NCI-H748 (cell line): ENCODE data around the gene INPP5F.

Experiments used
- DNase-seq: peaks from one replicate; lab custom pipeline; 2025; ENCODE audit not compliant: unreplicated experiment; lab: John Stamatoyannopoulos, UW

Gene INPP5F

GRCh38 chr10:119817991-119818888, 92.4 kb downstream of the INPP5F start:
- no peak for DNase-seq

GRCh38 chr10:119818889-119819270, 93.0 kb downstream of the INPP5F start:
- no peak for DNase-seq

DNA sequence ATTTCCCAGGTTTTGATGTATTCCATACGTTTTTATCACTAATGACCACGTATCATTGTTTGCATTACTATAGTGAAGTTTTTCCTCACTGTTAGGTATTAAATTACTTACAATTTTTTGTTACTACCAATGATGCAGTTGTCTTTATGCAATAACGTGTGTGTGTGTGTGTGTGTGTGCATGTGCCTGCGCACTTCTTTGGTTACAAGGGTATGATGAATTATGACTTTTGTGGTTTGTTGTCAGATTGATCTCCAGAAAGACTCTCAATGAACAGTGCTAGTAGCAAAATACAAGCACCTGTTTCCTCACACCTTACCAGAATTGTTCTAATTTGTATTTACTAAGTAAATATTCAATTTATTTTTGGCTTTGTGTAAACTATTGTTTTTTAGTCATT, 95.3 kb downstream of the INPP5F start:
- DNase-seq, result no peak

DNA sequence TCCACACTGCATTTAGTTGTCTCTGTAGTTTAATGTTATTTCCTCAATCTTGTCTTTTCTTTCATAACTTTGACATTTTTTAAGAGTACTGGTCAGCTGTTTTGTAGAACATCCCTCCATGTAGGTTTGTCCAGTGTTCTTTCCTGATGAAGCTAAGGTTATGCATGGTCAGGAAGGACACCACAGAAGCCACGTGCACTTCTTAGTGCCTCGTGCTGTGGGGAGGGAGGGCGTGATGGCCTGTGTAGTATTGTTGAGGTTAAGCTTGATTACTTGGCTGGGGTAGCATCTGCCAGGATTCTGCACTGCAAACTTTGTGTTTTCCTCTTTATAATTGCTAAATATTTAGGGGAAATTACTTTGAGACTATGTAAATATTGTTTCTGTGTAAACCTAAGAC, 98.4 kb downstream of the INPP5F start:
- DNase-seq, result no peak

DNA sequence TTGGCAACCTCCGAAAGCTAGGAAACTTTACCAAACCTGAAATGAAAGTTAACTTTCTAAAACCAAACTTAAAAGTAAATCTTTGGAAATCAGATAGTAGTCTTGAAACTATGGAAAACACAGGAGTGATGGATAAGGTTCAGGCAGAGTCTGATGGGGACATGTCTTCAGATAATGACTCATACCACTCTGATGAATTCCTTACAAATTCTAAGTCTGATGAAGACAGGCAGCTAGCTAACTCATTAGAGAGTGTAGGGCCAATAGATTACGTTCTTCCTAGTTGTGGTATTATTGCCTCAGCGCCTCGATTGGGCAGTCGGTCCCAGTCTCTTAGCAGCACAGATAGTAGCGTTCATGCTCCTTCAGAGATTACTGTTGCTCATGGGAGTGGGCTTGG, 100.9 kb downstream of the INPP5F start:
- no peak for DNase-seq

GRCh38 chr10:119827430-119827829, 101.6 kb downstream of the INPP5F start:
- DNase-seq, result no peak

DNA sequence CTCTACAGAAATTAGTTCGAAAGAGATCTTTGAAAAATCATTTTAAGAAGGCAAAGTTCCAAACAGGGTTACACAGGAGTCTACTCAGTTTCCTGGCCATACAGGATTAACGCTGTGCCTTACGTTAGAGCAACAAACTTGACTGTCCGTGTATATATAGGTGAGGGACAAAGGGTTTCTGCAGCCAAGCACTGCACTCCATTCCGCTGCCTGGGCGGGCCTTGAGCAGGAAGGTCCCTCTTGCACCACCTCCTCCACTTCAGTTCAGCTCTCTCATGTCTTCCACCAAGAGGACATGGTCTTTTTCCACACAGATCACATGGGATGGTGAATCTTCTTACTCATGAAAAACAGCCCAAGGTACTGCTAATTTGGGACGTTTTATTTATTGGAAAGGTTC, 103.6 kb downstream of the INPP5F start:
- DNase-seq, result no peak

- DNase-seq, result no peak
Observed at GRCh38 chr10:119830851-119831250, 105.0 kb downstream of the INPP5F start.

GRCh38 chr10:119831656-119832055, 105.8 kb downstream of the INPP5F start:
- no peak for DNase-seq

- no peak for DNase-seq
Observed at GRCh38 chr10:119832951-119833350, 107.1 kb downstream of the INPP5F start.

- DNase-seq, result no peak
Observed at GRCh38 chr10:119834188-119834587, 108.3 kb downstream of the INPP5F start.

DNA sequence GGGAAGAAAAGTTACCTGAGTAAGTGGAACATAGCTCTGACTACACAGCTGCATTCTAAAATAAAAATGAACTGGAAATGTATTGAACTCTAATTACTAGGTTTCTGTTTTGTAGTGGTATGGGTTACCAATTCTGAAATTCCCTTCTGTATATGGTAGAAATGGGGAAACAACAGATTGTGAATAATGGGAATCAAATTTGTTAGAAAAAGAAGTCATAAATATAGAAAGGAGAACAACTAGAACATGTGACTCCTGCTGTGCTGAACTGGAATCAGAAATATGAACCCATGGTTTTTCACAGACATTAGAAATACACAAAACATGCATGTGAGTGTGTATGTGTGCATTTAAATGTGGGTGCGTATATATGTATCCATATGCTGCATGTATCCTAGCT, 119.8 kb downstream of the INPP5F start:
- DNase-seq, result no peak

GRCh38 chr10:119849031-119849789, 123.4 kb downstream of the INPP5F start:
- DNase-seq, result no peak

DNA sequence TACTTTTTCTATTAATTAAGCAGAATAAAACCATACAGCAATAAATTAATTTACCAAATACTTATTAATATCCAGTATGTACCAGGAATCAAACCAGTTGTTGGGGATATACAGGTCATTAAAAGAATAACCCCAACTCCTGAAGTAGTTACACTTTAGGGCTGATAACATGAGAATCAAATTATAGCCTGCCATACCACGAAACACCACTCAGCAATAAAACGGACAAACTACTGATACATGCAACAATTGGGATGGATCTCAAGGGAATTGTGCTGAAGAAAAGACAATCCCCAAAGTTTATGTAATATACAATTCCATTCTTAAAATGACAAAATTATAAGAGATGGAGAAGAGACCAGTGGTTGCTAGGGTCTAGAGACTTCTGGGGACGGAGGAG, 124.1 kb downstream of the INPP5F start:
- no peak for DNase-seq

DNA sequence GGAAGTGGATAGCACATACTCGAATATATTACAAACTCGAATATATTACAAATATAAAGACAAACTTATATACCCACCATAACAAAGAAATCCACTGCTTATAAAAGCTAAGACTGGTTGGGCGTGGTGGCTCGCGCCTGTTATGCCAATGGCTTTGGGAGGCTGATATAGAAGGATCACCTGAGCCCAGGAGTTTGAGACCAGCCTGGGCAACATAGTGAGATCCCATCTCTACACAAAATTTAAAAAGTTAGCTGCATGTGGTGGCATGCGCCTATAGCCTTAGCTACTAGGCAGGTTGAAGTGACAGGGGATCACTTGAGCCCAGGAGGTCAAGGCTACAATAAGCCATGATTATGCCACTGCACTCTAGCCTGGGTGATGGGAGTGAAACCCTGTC, 126.4 kb downstream of the INPP5F start:
- DNase-seq, result no peak

DNA sequence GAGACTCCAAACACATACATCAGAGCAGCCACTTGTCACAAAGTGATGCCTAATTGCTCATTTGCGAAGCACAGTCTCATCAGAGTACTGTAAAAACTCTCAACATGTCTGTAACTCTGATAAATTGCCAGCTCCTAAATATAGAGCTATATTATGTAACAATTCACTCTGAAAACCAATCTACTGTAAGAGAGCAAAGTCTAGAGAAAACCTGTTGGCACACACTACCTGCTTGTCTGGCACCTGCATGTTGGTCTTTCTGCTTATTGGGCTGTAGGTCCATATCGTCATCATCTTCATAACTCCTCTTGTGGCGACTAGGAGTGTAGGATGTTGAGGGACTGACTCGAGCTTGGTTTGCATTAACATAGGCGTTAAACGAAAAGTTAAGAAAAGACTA, 127.0 kb downstream of the INPP5F start:
- no peak for DNase-seq

- DNase-seq, result no peak
Observed at GRCh38 chr10:119853574-119853973, 127.7 kb downstream of the INPP5F start.

- no peak for DNase-seq
Observed at GRCh38 chr10:119858063-119858462, 132.2 kb downstream of the INPP5F start.

- peak; percentile 25 for DNase-seq
Observed at GRCh38 chr10:119859420-119860258, 133.8 kb downstream of the INPP5F start.

- no peak for DNase-seq
Observed at GRCh38 chr10:119860866-119861607, 135.2 kb downstream of the INPP5F start.

GRCh38 chr10:119862524-119862923, 136.7 kb downstream of the INPP5F start:
- no peak for DNase-seq
